Dermis microvascular lymphatic vessel endothelial cell (primary cell): Measurements from ENCODE around the gene HEPHL1. TPM values are rescaled to one million over a fixed set of nuclear protein-coding genes. Genes with fewer than 3 reads are reported as not detected.
A peak's percentile ranks its signal among the peaks of the same experiment; 100 is the strongest.
"Not testable (repeated sequence)": the region's sequence is repeated elsewhere in the genome, so short reads cannot be mapped to it uniquely, and the experiment has no call there.

ENCODE experiments used
- DNase-seq, 2 donors: peaks; one replicate each; pipeline versions ENCODE4 v3.0.0 to v3.0.0-alpha.2; 2010; ENCODE audit warnings: low read depth in 2 of 2
- total RNA-seq: library from RNA; depleted of rRNA; stranded (reverse); fragments of >200 nt; gene quantifications from 2 replicates; pipeline ENCODE4 v1.2.1, GENCODE V29; 2014

The HEPHL1 gene
- not detected in 2 replicates for total RNA-seq

- no peak for DNase-seq
Observed at GRCh38 chr11:94020777-94021481, at the start of gene HEPHL1. TSS of gene HEPHL1 (plus strand) at chr11:94021354. CDS start at chr11:94021369, 15 bp downstream.

GRCh38 chr11:93972790-93973189 is 48.4 kb upstream of the HEPHL1 start:
- no peak for DNase-seq

GRCh38 chr11:93973322-93974051 is 47.7 kb upstream of the HEPHL1 start:
- DNase-seq = not testable (repeated sequence)

- no peak for DNase-seq
Observed at GRCh38 chr11:93974759-93975158, 46.4 kb upstream of the HEPHL1 start.

- not testable (repeated sequence) for DNase-seq
Observed at GRCh38 chr11:93976577-93977254, 44.4 kb upstream of the HEPHL1 start.

- no peak for DNase-seq
Observed at GRCh38 chr11:93983542-93984195, 37.5 kb upstream of the HEPHL1 start.

- no peak for DNase-seq
Observed at GRCh38 chr11:93984196-93984567, 37.0 kb upstream of the HEPHL1 start.

- no peak for DNase-seq
Observed at GRCh38 chr11:93984936-93985335, 36.2 kb upstream of the HEPHL1 start.

- DNase-seq = no peak
Observed at GRCh38 chr11:93986716-93987115, 34.4 kb upstream of the HEPHL1 start.

- no peak for DNase-seq
Observed at GRCh38 chr11:93988455-93988854, 32.7 kb upstream of the HEPHL1 start.

- DNase-seq = no peak
Observed at GRCh38 chr11:93988912-93989311, 32.2 kb upstream of the HEPHL1 start.

- no peak for DNase-seq
Observed at GRCh38 chr11:93993747-93994146, 27.4 kb upstream of the HEPHL1 start.

GRCh38 chr11:93997741-93998140 is 23.4 kb upstream of the HEPHL1 start:
- peak in 1 of 2 donors; percentile 32 for DNase-seq

GRCh38 chr11:94000659-94001058 is 20.5 kb upstream of the HEPHL1 start:
- no peak for DNase-seq

- no peak for DNase-seq
Observed at GRCh38 chr11:94002226-94002625, 18.9 kb upstream of the HEPHL1 start.

GRCh38 chr11:94007426-94007825 is 13.7 kb upstream of the HEPHL1 start:
- no peak for DNase-seq

GRCh38 chr11:94007906-94008305 is 13.2 kb upstream of the HEPHL1 start:
- no peak for DNase-seq

GRCh38 chr11:94010136-94010535 is 11.0 kb upstream of the HEPHL1 start:
- DNase-seq = no peak

- DNase-seq = no peak
Observed at GRCh38 chr11:94011478-94011877, 9.7 kb upstream of the HEPHL1 start.

- DNase-seq = no peak
Observed at GRCh38 chr11:94017446-94017845, 3.7 kb upstream of the HEPHL1 start.

GRCh38 chr11:94018721-94019120 is 2.4 kb upstream of the HEPHL1 start:
- no peak for DNase-seq

- DNase-seq = no peak
Observed at GRCh38 chr11:94023856-94024255, 2.7 kb downstream of the HEPHL1 start.
